HEK293 (cell line): ENCODE measurements around the gene SCAF4.

ENCODE experiments used
- ZBTB20 ChIP-seq: fragments of 450-650 bp; formaldehyde crosslinking; IDR thresholded peaks from 2 replicates; pipeline ENCODE4 v1.5.1; 2016; ENCODE audit warnings: missing biosample characterization, missing genetic modification characterization
- ZNF24 ChIP-seq: fragments of 450-650 bp; formaldehyde crosslinking; IDR thresholded peaks from 2 replicates; pipeline ENCODE4 v1.5.1; 2016; ENCODE audit warnings: missing biosample characterization, missing genetic modification characterization
- ZNF629 ChIP-seq: fragments of 450-650 bp; formaldehyde crosslinking; IDR thresholded peaks from 2 replicates; pipeline ENCODE4 v1.5.1; 2017; ENCODE audit warnings: missing biosample characterization, missing genetic modification characterization
- TF ChIP-seq, protein P1 (sequence below): fragments of 450-650 bp; formaldehyde crosslinking; IDR thresholded peaks from 2 replicates; pipeline ENCODE4 v1.5.1; 2016; ENCODE audit warnings: missing biosample characterization, missing genetic modification characterization
- TF ChIP-seq, protein P2 (sequence below): fragments of 450-650 bp; formaldehyde crosslinking; IDR thresholded peaks from 2 replicates; pipeline ENCODE4 v1.5.1; 2016; ENCODE audit warnings: missing biosample characterization, missing genetic modification characterization
- TF ChIP-seq, protein P3 (sequence below): IDR thresholded peaks from 2 replicates; pipeline ENCODE4 v1.6.1; 2011; ENCODE audit warnings: mild to moderate bottlenecking, low read depth, low read length, borderline replicate concordance
- TF ChIP-seq, protein P4 (sequence below): fragments of 450-650 bp; formaldehyde crosslinking; IDR thresholded peaks from 2 replicates; pipeline ENCODE4 v1.5.1; 2016; ENCODE audit warnings: missing biosample characterization, missing genetic modification characterization, borderline replicate concordance
- TF ChIP-seq, protein P5 (sequence below): fragments of 450-650 bp; formaldehyde crosslinking; IDR thresholded peaks from 2 replicates; pipeline ENCODE4 v1.5.1; 2016; ENCODE audit warnings: missing biosample characterization, missing genetic modification characterization
- TF ChIP-seq, protein P6 (sequence below): fragments of 450-650 bp; formaldehyde crosslinking; IDR thresholded peaks from 2 replicates; pipeline ENCODE4 v1.5.1; 2016; ENCODE audit warnings: missing biosample characterization, missing genetic modification characterization

DNA sequence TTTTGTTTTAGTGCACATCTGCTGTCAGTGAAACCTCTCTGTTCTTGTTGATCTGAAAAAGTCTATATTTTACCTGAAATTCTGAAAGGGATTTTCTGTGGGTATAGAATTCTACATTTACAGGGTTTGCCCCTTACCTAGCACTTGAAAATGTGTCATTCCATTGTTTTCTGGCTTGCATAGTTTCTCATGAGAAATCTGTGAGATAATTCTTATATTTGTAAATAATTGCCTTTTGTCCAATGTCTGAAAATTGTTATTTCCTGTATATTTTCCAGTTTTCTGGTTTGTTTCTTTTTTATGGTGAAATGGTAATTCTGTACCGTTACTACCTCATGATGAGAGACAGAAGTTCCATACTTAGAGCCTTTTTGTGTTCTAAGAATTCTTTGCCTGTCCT, 11.8 kb upstream of the SCAF4 start:
- TF ChIP-seq, protein P1, sequence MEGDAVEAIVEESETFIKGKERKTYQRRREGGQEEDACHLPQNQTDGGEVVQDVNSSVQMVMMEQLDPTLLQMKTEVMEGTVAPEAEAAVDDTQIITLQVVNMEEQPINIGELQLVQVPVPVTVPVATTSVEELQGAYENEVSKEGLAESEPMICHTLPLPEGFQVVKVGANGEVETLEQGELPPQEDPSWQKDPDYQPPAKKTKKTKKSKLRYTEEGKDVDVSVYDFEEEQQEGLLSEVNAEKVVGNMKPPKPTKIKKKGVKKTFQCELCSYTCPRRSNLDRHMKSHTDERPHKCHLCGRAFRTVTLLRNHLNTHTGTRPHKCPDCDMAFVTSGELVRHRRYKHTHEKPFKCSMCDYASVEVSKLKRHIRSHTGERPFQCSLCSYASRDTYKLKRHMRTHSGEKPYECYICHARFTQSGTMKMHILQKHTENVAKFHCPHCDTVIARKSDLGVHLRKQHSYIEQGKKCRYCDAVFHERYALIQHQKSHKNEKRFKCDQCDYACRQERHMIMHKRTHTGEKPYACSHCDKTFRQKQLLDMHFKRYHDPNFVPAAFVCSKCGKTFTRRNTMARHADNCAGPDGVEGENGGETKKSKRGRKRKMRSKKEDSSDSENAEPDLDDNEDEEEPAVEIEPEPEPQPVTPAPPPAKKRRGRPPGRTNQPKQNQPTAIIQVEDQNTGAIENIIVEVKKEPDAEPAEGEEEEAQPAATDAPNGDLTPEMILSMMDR = no peak
- TF ChIP-seq, protein P2, sequence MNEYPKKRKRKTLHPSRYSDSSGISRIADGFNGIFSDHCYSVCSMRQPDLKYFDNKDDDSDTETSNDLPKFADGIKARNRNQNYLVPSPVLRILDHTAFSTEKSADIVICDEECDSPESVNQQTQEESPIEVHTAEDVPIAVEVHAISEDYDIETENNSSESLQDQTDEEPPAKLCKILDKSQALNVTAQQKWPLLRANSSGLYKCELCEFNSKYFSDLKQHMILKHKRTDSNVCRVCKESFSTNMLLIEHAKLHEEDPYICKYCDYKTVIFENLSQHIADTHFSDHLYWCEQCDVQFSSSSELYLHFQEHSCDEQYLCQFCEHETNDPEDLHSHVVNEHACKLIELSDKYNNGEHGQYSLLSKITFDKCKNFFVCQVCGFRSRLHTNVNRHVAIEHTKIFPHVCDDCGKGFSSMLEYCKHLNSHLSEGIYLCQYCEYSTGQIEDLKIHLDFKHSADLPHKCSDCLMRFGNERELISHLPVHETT (tag by site-specific recombination) = no peak
- TF ChIP-seq ZNF24 (tag by site-specific recombination) (no peak), ZNF629 (tag by site-specific recombination) (no peak), ZBTB20 (tag by site-specific recombination) (no peak)
- TF ChIP-seq, protein P3, sequence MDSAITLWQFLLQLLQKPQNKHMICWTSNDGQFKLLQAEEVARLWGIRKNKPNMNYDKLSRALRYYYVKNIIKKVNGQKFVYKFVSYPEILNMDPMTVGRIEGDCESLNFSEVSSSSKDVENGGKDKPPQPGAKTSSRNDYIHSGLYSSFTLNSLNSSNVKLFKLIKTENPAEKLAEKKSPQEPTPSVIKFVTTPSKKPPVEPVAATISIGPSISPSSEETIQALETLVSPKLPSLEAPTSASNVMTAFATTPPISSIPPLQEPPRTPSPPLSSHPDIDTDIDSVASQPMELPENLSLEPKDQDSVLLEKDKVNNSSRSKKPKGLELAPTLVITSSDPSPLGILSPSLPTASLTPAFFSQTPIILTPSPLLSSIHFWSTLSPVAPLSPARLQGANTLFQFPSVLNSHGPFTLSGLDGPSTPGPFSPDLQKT = no peak
- TF ChIP-seq, protein P4, sequence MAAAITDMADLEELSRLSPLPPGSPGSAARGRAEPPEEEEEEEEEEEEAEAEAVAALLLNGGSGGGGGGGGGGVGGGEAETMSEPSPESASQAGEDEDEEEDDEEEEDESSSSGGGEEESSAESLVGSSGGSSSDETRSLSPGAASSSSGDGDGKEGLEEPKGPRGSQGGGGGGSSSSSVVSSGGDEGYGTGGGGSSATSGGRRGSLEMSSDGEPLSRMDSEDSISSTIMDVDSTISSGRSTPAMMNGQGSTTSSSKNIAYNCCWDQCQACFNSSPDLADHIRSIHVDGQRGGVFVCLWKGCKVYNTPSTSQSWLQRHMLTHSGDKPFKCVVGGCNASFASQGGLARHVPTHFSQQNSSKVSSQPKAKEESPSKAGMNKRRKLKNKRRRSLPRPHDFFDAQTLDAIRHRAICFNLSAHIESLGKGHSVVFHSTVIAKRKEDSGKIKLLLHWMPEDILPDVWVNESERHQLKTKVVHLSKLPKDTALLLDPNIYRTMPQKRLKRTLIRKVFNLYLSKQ (tag by site-specific recombination) = no peak
- TF ChIP-seq, protein P5, sequence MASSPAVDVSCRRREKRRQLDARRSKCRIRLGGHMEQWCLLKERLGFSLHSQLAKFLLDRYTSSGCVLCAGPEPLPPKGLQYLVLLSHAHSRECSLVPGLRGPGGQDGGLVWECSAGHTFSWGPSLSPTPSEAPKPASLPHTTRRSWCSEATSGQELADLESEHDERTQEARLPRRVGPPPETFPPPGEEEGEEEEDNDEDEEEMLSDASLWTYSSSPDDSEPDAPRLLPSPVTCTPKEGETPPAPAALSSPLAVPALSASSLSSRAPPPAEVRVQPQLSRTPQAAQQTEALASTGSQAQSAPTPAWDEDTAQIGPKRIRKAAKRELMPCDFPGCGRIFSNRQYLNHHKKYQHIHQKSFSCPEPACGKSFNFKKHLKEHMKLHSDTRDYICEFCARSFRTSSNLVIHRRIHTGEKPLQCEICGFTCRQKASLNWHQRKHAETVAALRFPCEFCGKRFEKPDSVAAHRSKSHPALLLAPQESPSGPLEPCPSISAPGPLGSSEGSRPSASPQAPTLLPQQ = no peak
- TF ChIP-seq, protein P6, sequence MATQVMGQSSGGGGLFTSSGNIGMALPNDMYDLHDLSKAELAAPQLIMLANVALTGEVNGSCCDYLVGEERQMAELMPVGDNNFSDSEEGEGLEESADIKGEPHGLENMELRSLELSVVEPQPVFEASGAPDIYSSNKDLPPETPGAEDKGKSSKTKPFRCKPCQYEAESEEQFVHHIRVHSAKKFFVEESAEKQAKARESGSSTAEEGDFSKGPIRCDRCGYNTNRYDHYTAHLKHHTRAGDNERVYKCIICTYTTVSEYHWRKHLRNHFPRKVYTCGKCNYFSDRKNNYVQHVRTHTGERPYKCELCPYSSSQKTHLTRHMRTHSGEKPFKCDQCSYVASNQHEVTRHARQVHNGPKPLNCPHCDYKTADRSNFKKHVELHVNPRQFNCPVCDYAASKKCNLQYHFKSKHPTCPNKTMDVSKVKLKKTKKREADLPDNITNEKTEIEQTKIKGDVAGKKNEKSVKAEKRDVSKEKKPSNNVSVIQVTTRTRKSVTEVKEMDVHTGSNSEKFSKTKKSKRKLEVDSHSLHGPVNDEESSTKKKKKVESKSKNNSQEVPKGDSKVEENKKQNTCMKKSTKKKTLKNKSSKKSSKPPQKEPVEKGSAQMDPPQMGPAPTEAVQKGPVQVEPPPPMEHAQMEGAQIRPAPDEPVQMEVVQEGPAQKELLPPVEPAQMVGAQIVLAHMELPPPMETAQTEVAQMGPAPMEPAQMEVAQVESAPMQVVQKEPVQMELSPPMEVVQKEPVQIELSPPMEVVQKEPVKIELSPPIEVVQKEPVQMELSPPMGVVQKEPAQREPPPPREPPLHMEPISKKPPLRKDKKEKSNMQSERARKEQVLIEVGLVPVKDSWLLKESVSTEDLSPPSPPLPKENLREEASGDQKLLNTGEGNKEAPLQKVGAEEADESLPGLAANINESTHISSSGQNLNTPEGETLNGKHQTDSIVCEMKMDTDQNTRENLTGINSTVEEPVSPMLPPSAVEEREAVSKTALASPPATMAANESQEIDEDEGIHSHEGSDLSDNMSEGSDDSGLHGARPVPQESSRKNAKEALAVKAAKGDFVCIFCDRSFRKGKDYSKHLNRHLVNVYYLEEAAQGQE (tag by site-specific recombination) = no peak
